Neural progenitor cell (in vitro differentiated cells): ENCODE results near the gene ZDHHC19.

Experiments used
- CTCF ChIP-seq: fragments of 200-600 bp; sonication (generic); IDR thresholded peaks from 2 replicates; pipeline ENCODE4 v1.5.1; 2017; ENCODE audit warnings: antibody characterized with exemption, mild to moderate bottlenecking
- EZH2 ChIP-seq: fragments of 200-600 bp; sonication (generic); IDR thresholded peaks from 2 replicates; pipeline ENCODE4 v1.6.1; 2017; ENCODE audit warnings: antibody characterized with exemption, mild to moderate bottlenecking, moderate library complexity
- EZH2phosphoT487 ChIP-seq: fragments of 200-600 bp; sonication (generic); IDR thresholded peaks from 2 replicates; pipeline ENCODE4 v1.6.1; 2017; ENCODE audit warnings: antibody characterized with exemption

GRCh38 chr3:196189566-196190347, 21.4 kb downstream of the ZDHHC19 start:
- TF ChIP-seq CTCF (no peak), EZH2 (no peak), EZH2phosphoT487 (no peak)
